ENCODE results near the gene RHBDD3.

Gene RHBDD3

GRCh38 chr22:29308148-29308790, 40.5 kb upstream of the RHBDD3 start:
- Histone ChIP-seq H3K9me3 (replicated peaks; ENCODE audit: insufficient read depth, low read length) (no peaks in the 10 kb centered on the region), H2AFZ (ENCODE audit: low read length) (no peak overlapping the region), H3K27me3 (replicated peaks; ENCODE audit: insufficient read depth, low read length) (peaks cover 19% of the 10 kb centered on the region), H3K36me3 (replicated peaks; ENCODE audit: insufficient read depth, low read length) (no peaks in the 10 kb centered on the region), H3K27ac (ENCODE audit: low read length) (no peak overlapping the region), H3K4me1 (ENCODE audit: low read length) (no peaks in the 10 kb centered on the region), H3F3A (ENCODE audit: insufficient read depth, low read length) (no peaks in the 10 kb centered on the region), H4K20me1 (ENCODE audit: insufficient read depth, low read length) (no peaks in the 10 kb centered on the region), H3K4me3 (ENCODE audit: low read length) (no peak overlapping the region), H3K9me2 (replicated peaks; ENCODE audit: insufficient read depth, low read length) (no peaks in the 10 kb centered on the region), H3K4me2 (ENCODE audit: low read depth, low read length) (no peak overlapping the region), H3K9ac (ENCODE audit: low read length) (no peak overlapping the region), H3K79me2 (ENCODE audit: low read length) (no peaks in the 10 kb centered on the region)
- no peak for TF ChIP-seq EZH2 (optimal IDR thresholded peaks at IDR 0.05; ENCODE audit: low read depth, low read length)
- no peak for TF ChIP-seq CTCF (IDR thresholded peaks at IDR 0.05; ENCODE audit: low read length)
- no peak for TF ChIP-seq EZH2phosphoT487 (IDR thresholded peaks at IDR 0.05; ENCODE audit: low read length)
- DNase-seq, result no peak

- Histone ChIP-seq H3F3A (ENCODE audit: insufficient read depth, low read length) (no peaks in the 10 kb centered on the region), H3K4me3 (ENCODE audit: low read length) (peak overlapping the region; percentile 77; the same call in 1 of the 2 replicates), H3K9me3 (replicated peaks; ENCODE audit: insufficient read depth, low read length) (no peaks in the 10 kb centered on the region), H3K9me2 (replicated peaks; ENCODE audit: insufficient read depth, low read length) (no peaks in the 10 kb centered on the region), H3K4me2 (ENCODE audit: low read depth, low read length) (no peak overlapping the region), H3K79me2 (ENCODE audit: low read length) (no peaks in the 10 kb centered on the region), H3K27ac (ENCODE audit: low read length) (no peak overlapping the region), H2AFZ (ENCODE audit: low read length) (no peak overlapping the region), H3K9ac (ENCODE audit: low read length) (no peak overlapping the region), H3K36me3 (replicated peaks; ENCODE audit: insufficient read depth, low read length) (no peaks in the 10 kb centered on the region), H3K4me1 (ENCODE audit: low read length) (no peaks in the 10 kb centered on the region), H4K20me1 (ENCODE audit: insufficient read depth, low read length) (no peaks in the 10 kb centered on the region), H3K27me3 (replicated peaks; ENCODE audit: insufficient read depth, low read length) (peaks cover 14% of the 10 kb centered on the region)
- DNase-seq, result no peak
- no peak for TF ChIP-seq EZH2phosphoT487 (IDR thresholded peaks at IDR 0.05; ENCODE audit: low read length)
- no peak for TF ChIP-seq EZH2 (optimal IDR thresholded peaks at IDR 0.05; ENCODE audit: low read depth, low read length)
- no peak for TF ChIP-seq CTCF (IDR thresholded peaks at IDR 0.05; ENCODE audit: low read length)
Measured at GRCh38 chr22:29307596-29308147, 39.9 kb upstream of the RHBDD3 start.

GRCh38 chr22:29306835-29307595, 39.2 kb upstream of the RHBDD3 start:
- Histone ChIP-seq H3K9ac (ENCODE audit: low read length) (peak overlapping the region; percentile 53; the same call in 1 of the 2 replicates), H4K20me1 (ENCODE audit: insufficient read depth, low read length) (no peaks in the 10 kb centered on the region), H3K27ac (ENCODE audit: low read length) (no peak overlapping the region), H3K9me2 (replicated peaks; ENCODE audit: insufficient read depth, low read length) (no peaks in the 10 kb centered on the region), H3K4me1 (ENCODE audit: low read length) (no peaks in the 10 kb centered on the region), H3K79me2 (ENCODE audit: low read length) (no peaks in the 10 kb centered on the region), H3K4me3 (ENCODE audit: low read length) (peak overlapping the region; percentile 77), H3K4me2 (ENCODE audit: low read depth, low read length) (peak overlapping the region; percentile 98), H3K36me3 (replicated peaks; ENCODE audit: insufficient read depth, low read length) (no peaks in the 10 kb centered on the region), H3K9me3 (replicated peaks; ENCODE audit: insufficient read depth, low read length) (no peaks in the 10 kb centered on the region), H2AFZ (ENCODE audit: low read length) (peak overlapping the region; percentile 98), H3K27me3 (replicated peaks; ENCODE audit: insufficient read depth, low read length) (peaks cover 8% of the 10 kb centered on the region), H3F3A (ENCODE audit: insufficient read depth, low read length) (no peaks in the 10 kb centered on the region)
- DNase-seq, result peak; percentile 48
- no peak for TF ChIP-seq EZH2phosphoT487 (IDR thresholded peaks at IDR 0.05; ENCODE audit: low read length)
- TF ChIP-seq EZH2 (optimal IDR thresholded peaks at IDR 0.05; ENCODE audit: low read depth, low read length), result no peak
- TF ChIP-seq CTCF (IDR thresholded peaks at IDR 0.05; ENCODE audit: low read length), result no peak

Measured in MM.1S (cell line).